ENCODE results near the gene KLK1.

- no peak for TF ChIP-seq CTCF (IDR thresholded peaks at IDR 0.05)
- TF ChIP-seq POLR2A (IDR thresholded peaks at IDR 0.05): no peak
- TF ChIP-seq POLR2AphosphoS5 (IDR thresholded peaks at IDR 0.05; ENCODE audit: insufficient read depth in 1 of 2, low read depth in 1 of 2): no peak
Observed at GRCh38 chr19:50869479-50869878, 45.9 kb upstream of the KLK1 start.
